Activated naive CD8-positive, alpha-beta T cell treated with anti-CD3 and anti-CD28 coated beads, Interleukin-2, amount 50 U/mL, for 24 hours (primary cell): ENCODE results near the gene LZTS2.

ENCODE experiments used
- ATAC-seq: fragments of 150-1000 bp; cut with Tn5 transposase; one replicate; pipeline ENCODE4 v1.10.0; 2021
- DNase-seq: peaks from one replicate; pipeline ENCODE4 v3.0.0; 2021
- H3K27ac Mint-ChIP-seq: one replicate; pipeline ENCODE4 v1.8.0; 2021; ENCODE audit warnings: mild to moderate bottlenecking, mixed read lengths
- H3K27me3 Mint-ChIP-seq: one replicate; pipeline ENCODE4 v1.8.0; 2021; ENCODE audit warnings: mixed read lengths
- H3K36me3 Mint-ChIP-seq: one replicate; pipeline ENCODE4 v1.8.0; 2021; ENCODE audit warnings: low read depth, mixed read lengths
- H3K4me1 Mint-ChIP-seq: one replicate; pipeline ENCODE4 v1.8.0; 2021; ENCODE audit warnings: mixed read lengths
- H3K4me3 Mint-ChIP-seq: one replicate; pipeline ENCODE4 v1.8.0; 2021; ENCODE audit warnings: mild to moderate bottlenecking, moderate library complexity, mixed read lengths
- H3K9me3 Mint-ChIP-seq: one replicate; pipeline ENCODE4 v1.8.0; 2021; ENCODE audit warnings: mixed read lengths

LZTS2 gene

DNA sequence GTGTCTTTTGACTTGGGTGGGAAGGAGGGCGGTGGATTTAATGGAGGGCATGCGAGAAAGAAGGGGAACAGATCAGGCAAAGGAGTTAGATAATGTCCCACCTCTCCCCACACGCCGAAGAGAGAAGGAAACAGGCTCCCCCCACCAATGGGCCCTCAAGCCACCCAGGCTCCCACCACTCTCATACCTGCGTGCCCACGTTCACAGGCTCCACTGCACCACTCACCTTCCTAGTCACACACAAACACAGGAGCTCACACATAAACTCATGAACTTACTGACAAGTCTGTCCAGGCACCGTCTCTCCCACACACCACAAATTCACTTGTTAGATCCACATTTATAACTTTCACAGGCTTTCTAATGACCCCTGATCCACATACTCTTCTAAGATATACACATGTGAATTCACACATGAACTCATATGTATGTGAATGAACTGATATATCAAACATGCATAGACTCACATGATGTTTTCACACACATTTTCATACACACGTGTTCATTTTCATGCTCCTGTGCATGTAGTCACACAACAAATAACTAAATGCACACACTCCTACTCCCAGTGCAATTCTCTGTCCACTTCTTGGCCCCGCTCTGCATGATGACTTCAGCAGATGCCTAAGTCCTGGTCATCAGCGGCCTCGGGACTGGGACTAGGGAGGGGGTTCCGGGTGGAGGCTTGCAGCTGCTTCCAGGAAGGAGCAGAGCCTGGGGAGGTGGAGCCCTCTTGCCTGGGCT lies 1.5 kb downstream of the LZTS2 start:
- Mint-ChIP-seq H3K27me3 (no peaks in the 10 kb centered on the region), H3K27ac (peak overlapping the region; percentile 63), H3K4me3 (peak overlapping the region; percentile 50), H3K9me3 (no peaks in the 10 kb centered on the region), H3K4me1 (peaks cover 24% of the 10 kb centered on the region), H3K36me3 (no peaks in the 10 kb centered on the region)
- DNase-seq (no peak), ATAC-seq (no peak)

GRCh38 chr10:101001659-101002035 lies 2.0 kb downstream of the LZTS2 start:
- H3K36me3 Mint-ChIP-seq, result no peaks in the 10 kb centered on the region
- H3K27ac Mint-ChIP-seq, result no peak overlapping the region
- H3K4me1 Mint-ChIP-seq, result peaks cover 19% of the 10 kb centered on the region
- DNase-seq (no peak), ATAC-seq (no peak)
- H3K27me3 Mint-ChIP-seq, result no peaks in the 10 kb centered on the region
- H3K9me3 Mint-ChIP-seq, result no peaks in the 10 kb centered on the region
- H3K4me3 Mint-ChIP-seq, result no peak overlapping the region

- Mint-ChIP-seq H3K4me3 (no peak overlapping the region), H3K27me3 (no peaks in the 10 kb centered on the region), H3K27ac (no peak overlapping the region), H3K9me3 (no peaks in the 10 kb centered on the region), H3K36me3 (no peaks in the 10 kb centered on the region), H3K4me1 (peaks cover 16% of the 10 kb centered on the region)
- ATAC-seq, result no peak
- DNase-seq, result no peak
These were observed 2.8 kb downstream of the LZTS2 start for GRCh38 chr10:101002456-101002855.

GRCh38 chr10:101003639-101004206 lies 4.1 kb downstream of the LZTS2 start:
- Mint-ChIP-seq H3K4me1 (peaks cover 8% of the 10 kb centered on the region), H3K27ac (no peak overlapping the region), H3K27me3 (no peaks in the 10 kb centered on the region), H3K9me3 (no peaks in the 10 kb centered on the region), H3K36me3 (no peaks in the 10 kb centered on the region), H3K4me3 (no peak overlapping the region)
- no peak for ATAC-seq
- DNase-seq, result no peak

DNA sequence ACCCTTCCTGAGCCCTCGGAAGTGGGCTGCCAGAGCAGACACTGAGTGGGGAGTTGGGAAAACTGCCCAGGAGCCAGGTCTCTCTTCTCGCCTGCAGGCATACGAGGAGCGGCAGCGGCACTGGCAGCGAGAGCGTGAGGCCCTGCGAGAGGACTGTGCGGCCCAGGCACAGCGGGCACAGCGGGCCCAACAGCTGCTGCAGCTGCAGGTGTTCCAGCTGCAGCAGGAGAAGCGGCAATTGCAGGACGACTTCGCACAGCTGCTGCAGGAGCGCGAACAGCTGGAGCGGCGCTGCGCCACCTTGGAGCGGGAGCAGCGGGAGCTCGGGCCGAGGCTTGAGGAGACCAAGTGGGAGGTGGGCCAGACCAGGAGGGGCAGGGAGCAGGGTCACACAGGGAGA lies 5.8 kb downstream of the LZTS2 start:
- Mint-ChIP-seq H3K4me3 (no peak overlapping the region), H3K36me3 (no peaks in the 10 kb centered on the region), H3K27ac (no peak overlapping the region), H3K9me3 (no peaks in the 10 kb centered on the region), H3K27me3 (no peaks in the 10 kb centered on the region), H3K4me1 (peaks cover 5% of the 10 kb centered on the region)
- DNase-seq (no peak), ATAC-seq (no peak)

DNA sequence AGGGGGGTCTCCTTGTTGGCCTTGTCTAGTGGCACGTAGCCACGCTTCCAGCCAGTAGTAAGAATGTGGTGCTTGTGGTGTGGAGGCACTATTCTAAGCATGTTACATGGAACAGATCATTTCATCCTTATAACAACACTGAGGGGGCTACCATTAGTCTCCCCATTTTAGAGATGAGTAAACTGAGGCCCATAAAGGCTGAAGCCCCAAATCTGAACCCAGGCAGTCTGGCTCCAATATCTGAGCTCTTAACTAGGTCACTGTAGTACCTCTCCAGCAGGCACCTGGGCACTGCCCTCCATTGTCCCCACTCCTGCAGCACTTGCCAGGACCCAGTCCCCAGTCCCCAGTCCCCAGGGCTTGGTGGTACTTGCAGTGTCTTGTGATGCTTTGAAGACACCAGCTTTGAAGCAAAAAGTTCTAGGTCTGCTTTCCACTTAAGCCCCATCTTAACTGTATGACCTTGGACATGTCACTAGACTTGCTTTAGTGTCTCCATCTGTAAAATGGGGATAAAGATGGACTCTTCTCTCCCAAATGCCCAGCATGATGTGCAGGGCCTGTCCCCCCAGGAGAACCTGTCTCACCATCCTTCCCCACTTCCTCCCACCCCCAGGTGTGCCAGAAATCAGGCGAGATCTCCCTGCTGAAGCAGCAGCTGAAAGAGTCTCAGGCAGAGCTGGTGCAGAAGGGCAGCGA lies 6.4 kb downstream of the LZTS2 start:
- Mint-ChIP-seq H3K36me3 (no peaks in the 10 kb centered on the region), H3K9me3 (no peaks in the 10 kb centered on the region), H3K4me3 (no peak overlapping the region), H3K27ac (no peak overlapping the region), H3K27me3 (no peaks in the 10 kb centered on the region), H3K4me1 (peaks cover 2% of the 10 kb centered on the region)
- DNase-seq (no peak), ATAC-seq (no peak)

DNA sequence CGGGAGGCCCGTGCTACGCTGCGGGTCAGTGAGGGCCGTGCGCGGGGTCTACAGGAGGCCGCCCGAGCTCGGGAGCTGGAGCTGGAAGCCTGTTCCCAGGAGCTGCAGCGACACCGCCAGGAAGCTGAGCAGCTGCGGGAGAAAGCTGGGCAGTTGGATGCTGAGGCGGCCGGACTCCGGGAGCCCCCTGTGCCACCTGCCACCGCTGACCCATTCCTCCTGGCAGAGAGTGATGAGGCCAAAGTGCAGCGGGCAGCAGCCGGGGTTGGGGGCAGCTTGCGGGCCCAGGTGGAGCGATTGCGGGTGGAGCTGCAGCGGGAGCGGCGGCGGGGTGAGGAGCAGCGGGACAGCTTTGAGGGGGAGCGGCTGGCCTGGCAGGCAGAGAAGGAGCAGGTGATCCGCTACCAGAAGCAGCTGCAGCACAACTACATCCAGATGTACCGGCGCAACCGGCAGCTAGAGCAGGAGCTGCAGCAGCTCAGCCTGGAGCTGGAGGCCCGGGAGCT lies 7.0 kb downstream of the LZTS2 start:
- DNase-seq (no peak), ATAC-seq (no peak)
- no peaks in the 10 kb centered on the region for H3K36me3 Mint-ChIP-seq
- H3K4me1 Mint-ChIP-seq, result no peaks in the 10 kb centered on the region
- H3K27me3 Mint-ChIP-seq, result no peaks in the 10 kb centered on the region
- no peak overlapping the region for H3K27ac Mint-ChIP-seq
- no peaks in the 10 kb centered on the region for H3K9me3 Mint-ChIP-seq
- H3K4me3 Mint-ChIP-seq, result no peak overlapping the region

- no peak overlapping the region for H3K4me3 Mint-ChIP-seq
- no peak for DNase-seq
These were observed 7.6 kb downstream of the LZTS2 start for GRCh38 chr10:101007099-101007711.

DNA sequence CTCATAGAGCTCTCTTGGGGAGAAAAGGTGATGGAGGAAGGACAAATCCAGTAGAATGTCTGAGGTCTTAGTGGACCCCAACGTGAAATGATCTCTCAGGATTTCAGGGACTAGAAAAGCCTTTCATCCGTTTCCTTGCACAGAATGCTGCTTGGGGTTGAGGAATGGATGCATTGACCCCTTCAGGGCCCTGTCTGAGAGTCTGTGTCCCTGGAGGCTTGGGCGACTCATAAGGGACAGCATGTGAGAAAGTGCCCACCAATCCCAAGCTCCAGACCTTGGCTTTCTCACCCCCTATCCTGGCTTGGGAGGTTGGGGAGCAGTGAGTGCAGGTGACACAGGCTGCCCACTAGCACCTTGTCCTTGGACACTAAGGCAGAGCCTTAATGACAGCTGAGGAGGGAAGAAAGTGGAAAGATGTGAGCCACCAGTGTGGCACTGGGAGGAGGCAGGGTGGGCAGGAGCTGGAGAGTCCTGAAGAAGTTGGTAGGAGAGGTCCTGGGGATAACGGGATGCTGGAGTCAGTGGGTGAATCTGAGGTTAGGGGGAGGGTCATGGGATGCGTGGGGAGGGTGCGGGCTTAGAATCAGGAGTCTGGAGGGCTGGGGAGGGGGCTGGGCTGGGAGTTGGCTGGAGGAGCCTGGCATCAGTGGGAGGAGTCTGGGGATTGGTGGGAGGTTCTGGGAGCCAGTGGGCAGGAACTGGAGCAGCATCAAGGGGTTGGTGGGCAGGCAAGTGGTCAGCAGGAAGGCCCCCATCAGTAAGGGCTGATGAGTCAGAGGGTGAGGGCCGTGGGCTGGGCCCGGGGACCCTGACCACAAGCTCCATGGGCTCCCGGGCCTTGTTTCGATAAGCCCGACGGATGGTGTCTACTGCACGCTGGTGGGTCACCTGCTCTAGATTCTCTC lies 8.6 kb downstream of the LZTS2 start:
- Mint-ChIP-seq H3K9me3 (no peaks in the 10 kb centered on the region), H3K27me3 (peaks cover 1% of the 10 kb centered on the region), H3K4me1 (peaks cover 7% of the 10 kb centered on the region), H3K4me3 (no peak overlapping the region), H3K36me3 (no peaks in the 10 kb centered on the region), H3K27ac (no peak overlapping the region)
- no peak for DNase-seq
- no peak for ATAC-seq

More at GRCh38 chr10:101007099-101007711, 7.6 kb downstream of the LZTS2 start:
- no peaks in the 10 kb centered on the region for H3K27me3 Mint-ChIP-seq
- H3K27ac Mint-ChIP-seq, result no peak overlapping the region
- H3K36me3 Mint-ChIP-seq, result no peaks in the 10 kb centered on the region
- H3K9me3 Mint-ChIP-seq, result no peaks in the 10 kb centered on the region
- no peaks in the 10 kb centered on the region for H3K4me1 Mint-ChIP-seq
- ATAC-seq, result no peak

DNA sequence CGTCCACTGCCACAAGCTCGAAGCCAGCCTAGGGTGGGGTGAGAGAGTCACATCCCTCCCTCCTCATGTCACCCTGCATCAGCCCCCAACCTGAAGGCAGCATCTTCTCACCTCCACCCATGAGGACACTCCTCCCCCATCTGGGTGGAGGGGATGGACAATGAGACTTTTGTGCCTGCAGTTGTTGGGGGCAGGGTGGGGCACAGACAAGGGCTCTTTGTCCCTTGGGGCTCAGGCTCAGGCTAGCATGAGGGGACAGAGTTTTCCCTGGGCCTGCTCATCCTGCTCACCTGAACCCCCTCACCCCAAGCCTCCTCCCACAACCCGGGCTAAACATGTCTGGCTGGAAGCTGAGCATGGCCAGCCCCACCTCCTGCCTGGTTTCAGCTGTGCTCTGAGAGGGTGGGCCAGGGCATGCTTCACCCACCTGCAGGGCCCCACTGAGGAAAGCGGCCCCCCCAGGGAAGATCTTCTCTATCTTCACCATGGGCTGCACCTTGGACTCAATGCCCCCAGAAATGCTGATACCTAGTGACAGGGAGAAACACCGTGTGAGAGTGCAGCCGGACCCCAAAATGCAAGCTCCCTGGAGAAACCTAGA lies 9.3 kb downstream of the LZTS2 start:
- no peak for ATAC-seq
- Mint-ChIP-seq H3K27me3 (peaks cover 6% of the 10 kb centered on the region), H3K4me3 (no peak overlapping the region), H3K36me3 (no peaks in the 10 kb centered on the region), H3K27ac (no peak overlapping the region), H3K9me3 (no peaks in the 10 kb centered on the region), H3K4me1 (peaks cover 12% of the 10 kb centered on the region)
- no peak for DNase-seq

DNA sequence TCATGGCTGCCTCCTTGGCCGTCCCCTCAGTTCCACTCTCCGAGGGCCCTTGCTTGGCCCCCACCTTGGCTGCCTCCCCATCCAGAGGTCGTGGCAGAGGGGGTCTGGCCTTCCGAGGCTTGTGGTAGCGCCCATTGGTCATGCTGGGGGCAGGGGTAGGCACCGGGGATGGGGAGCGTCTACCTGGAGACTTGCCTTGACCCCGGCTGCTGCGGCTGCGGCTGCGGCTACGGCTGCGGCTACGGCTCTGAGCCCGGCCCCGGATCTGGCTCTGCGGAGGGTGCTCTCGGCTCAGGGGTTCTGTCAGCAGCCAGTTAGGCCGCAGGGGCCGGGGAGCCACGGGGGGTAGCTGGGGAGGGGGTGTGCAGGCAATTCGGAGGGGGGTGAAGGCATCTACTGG lies 10.7 kb downstream of the LZTS2 start:
- DNase-seq, result no peak
- peaks cover 26% of the 10 kb centered on the region for H3K4me1 Mint-ChIP-seq
- H3K36me3 Mint-ChIP-seq, result no peaks in the 10 kb centered on the region
- ATAC-seq, result no peak
- peaks cover 12% of the 10 kb centered on the region for H3K27me3 Mint-ChIP-seq
- H3K4me3 Mint-ChIP-seq, result no peak overlapping the region
- H3K27ac Mint-ChIP-seq, result no peak overlapping the region
- no peaks in the 10 kb centered on the region for H3K9me3 Mint-ChIP-seq

DNA sequence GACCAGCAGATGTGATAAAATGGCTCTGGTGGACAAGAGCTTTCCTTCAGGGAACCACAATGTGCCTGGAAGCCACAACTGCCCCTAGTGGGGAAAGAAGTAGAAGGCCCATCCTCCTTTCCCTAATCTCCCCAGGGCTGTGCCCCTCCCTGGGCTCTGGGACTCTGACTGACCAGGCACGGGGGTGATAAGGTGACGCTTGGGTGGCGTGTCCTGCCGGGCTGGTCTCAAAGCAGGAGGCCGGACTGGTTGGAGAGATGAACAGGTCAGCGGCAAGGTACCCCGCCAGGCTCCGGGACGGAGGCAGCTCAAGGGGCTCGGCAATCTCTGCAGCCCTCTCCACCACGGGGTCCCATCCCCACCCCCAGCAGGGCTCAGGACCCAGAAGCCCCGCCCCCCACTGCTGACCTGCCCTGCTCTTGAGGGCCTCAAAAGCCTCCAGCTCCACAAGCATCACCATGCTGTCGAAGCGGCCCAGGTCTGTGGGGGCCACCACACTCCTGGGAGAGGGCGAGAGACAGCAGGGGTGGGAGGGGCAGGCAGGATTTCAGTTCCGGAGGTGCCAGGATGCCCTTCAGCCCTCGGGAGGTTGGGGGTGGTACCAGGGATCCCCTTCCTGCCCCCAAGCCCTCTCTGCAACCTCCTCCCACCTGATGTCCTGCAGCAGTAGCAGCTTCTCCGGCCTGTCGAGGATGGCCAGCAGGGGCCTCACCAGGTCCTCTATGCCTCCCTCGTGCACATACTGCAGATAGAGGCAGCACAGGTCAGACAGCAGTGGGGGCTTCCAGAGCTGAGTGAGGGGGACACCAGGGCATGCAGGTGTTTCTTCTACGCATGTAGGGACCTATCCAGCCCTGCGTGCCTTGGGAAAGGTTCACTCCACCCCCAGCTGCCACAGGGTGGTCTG lies 12.2 kb downstream of the LZTS2 start:
- H3K27me3 Mint-ChIP-seq, result peaks cover 18% of the 10 kb centered on the region
- H3K36me3 Mint-ChIP-seq, result no peaks in the 10 kb centered on the region
- H3K4me3 Mint-ChIP-seq, result no peak overlapping the region
- DNase-seq, result no peak
- H3K9me3 Mint-ChIP-seq, result no peaks in the 10 kb centered on the region
- H3K27ac Mint-ChIP-seq, result no peak overlapping the region
- peaks cover 27% of the 10 kb centered on the region for H3K4me1 Mint-ChIP-seq
- no peak for ATAC-seq
